MM.1S (cell line): ENCODE measurements around the gene SNTB2.

Experiments used
- CTCF ChIP-seq: fragments of 300-600 bp; sonication (generic); IDR thresholded peaks from 2 replicates; pipeline ENCODE4 v1.5.1; 2016; ENCODE audit warnings: antibody characterized with exemption, low read length, mixed read lengths
- EZH2phosphoT487 ChIP-seq: fragments of 300-600 bp; sonication (generic); IDR thresholded peaks from 2 replicates; pipeline ENCODE4 v1.6.1; 2018; ENCODE audit warnings: antibody characterized with exemption, low read length

- no peak for TF ChIP-seq CTCF
- TF ChIP-seq EZH2phosphoT487 = no peak
These were observed 131.4 kb downstream of the SNTB2 start for GRCh38 chr16:69318177-69318910.
